Measurements from ENCODE around the gene KRTAP25-1. TPM values are rescaled to one million over a fixed set of nuclear protein-coding genes. Genes with fewer than 3 reads are reported as not detected.

The KRTAP25-1 gene
- total and polyA plus RNA-seq, 5 donors from 2014 or later, result not detected

- no peak overlapping the region for H3K27ac Mint-ChIP-seq
- Histone ChIP-seq H3K4me3 (ENCODE audit: low read depth, low read length) (no peak overlapping the region), H3K9me3 (ENCODE audit: control insufficient read depth in 2 of 2, low read length in 2 of 2) (peaks cover 3 to 8% of the 10 kb centered on the region in 2 experiments), H3K4me1 (ENCODE audit: control insufficient read depth, insufficient read depth, low read length, poor library complexity, severe bottlenecking) (no peaks in the 10 kb centered on the region), H3K27me3 (ENCODE audit: control insufficient read depth, insufficient read depth, low read length) (no peaks in the 10 kb centered on the region), H3K27ac (ENCODE audit: insufficient read depth, low read length, poor library complexity, severe bottlenecking) (no peak overlapping the region), H3K36me3 (ENCODE audit: control insufficient read depth, insufficient read depth, low read length) (no peaks in the 10 kb centered on the region)
- H3K4me3 Mint-ChIP-seq, result no peak overlapping the region
- no peaks in the 10 kb centered on the region for H3K27me3 Mint-ChIP-seq
- H3K4me1 Mint-ChIP-seq, result no peaks in the 10 kb centered on the region
- peaks cover 0 to 4% (median 2%) of the 10 kb centered on the region in 7 donors for H3K9me3 Mint-ChIP-seq
- no peak for DNase-seq
- H3K36me3 Mint-ChIP-seq, result no peaks in the 10 kb centered on the region
- ATAC-seq (ENCODE audit: low read depth in 2 of 2), result no peak
Measured at GRCh38 chr21:30326390-30326789, 37.1 kb upstream of the KRTAP25-1 start.

- H3K9me3 Mint-ChIP-seq, result peaks cover 0 to 6% (median 1%) of the 10 kb centered on the region in 7 donors
- H3K9me3 ChIP-seq (ENCODE audit: control insufficient read depth in 2 of 2, low read length in 2 of 2), result no peaks in the 10 kb centered on the region
- DNase-seq (no peak), ATAC-seq (ENCODE audit: low read depth in 2 of 2) (no peak)
- no peaks in the 10 kb centered on the region for H3K36me3 ChIP-seq (ENCODE audit: control insufficient read depth, insufficient read depth, low read length)
- no peak within 1 kb of the TSS for H3K4me3 Mint-ChIP-seq
- H3K4me3 ChIP-seq (ENCODE audit: low read depth, low read length), result no peak within 1 kb of the TSS
- no peak within 1 kb of the TSS for H3K27ac Mint-ChIP-seq
- no peaks in the 10 kb centered on the region for H3K36me3 Mint-ChIP-seq
- H3K4me1 ChIP-seq (ENCODE audit: control insufficient read depth, insufficient read depth, low read length, poor library complexity, severe bottlenecking), result no peaks in the 10 kb centered on the region
- no peaks in the 10 kb centered on the region for H3K27me3 Mint-ChIP-seq
- no peak within 1 kb of the TSS for H3K27ac ChIP-seq (ENCODE audit: insufficient read depth, low read length, poor library complexity, severe bottlenecking)
- no peaks in the 10 kb centered on the region for H3K4me1 Mint-ChIP-seq
- no peaks in the 10 kb centered on the region for H3K27me3 ChIP-seq (ENCODE audit: control insufficient read depth, insufficient read depth, low read length)
Measured at GRCh38 chr21:30320215-30320614, 30.9 kb upstream of the KRTAP25-1 start, which contains the start of gene KRTAP26-1. TSS of gene KRTAP26-1 (minus strand) at chr21:30320315. CDS start at chr21:30320035, 280 bp downstream.

- DNase-seq (no peak), ATAC-seq (ENCODE audit: low read depth in 2 of 2) (no peak)
- H3K27ac ChIP-seq (ENCODE audit: insufficient read depth, low read length, poor library complexity, severe bottlenecking), result no peak overlapping the region
- H3K4me1 Mint-ChIP-seq, result no peaks in the 10 kb centered on the region
- H3K4me3 Mint-ChIP-seq, result no peak overlapping the region
- no peaks in the 10 kb centered on the region for H3K27me3 ChIP-seq (ENCODE audit: control insufficient read depth, insufficient read depth, low read length)
- H3K9me3 Mint-ChIP-seq, result peaks cover 0 to 6% (median 0%) of the 10 kb centered on the region in 7 donors
- H3K36me3 ChIP-seq (ENCODE audit: control insufficient read depth, insufficient read depth, low read length), result no peaks in the 10 kb centered on the region
- H3K4me1 ChIP-seq (ENCODE audit: control insufficient read depth, insufficient read depth, low read length, poor library complexity, severe bottlenecking), result no peaks in the 10 kb centered on the region
- no peaks in the 10 kb centered on the region for H3K36me3 Mint-ChIP-seq
- no peak overlapping the region for H3K27ac Mint-ChIP-seq
- no peaks in the 10 kb centered on the region for H3K27me3 Mint-ChIP-seq
- no peaks in the 10 kb centered on the region for H3K9me3 ChIP-seq (ENCODE audit: control insufficient read depth in 2 of 2, low read length in 2 of 2)
- no peak overlapping the region for H3K4me3 ChIP-seq (ENCODE audit: low read depth, low read length)
Measured at GRCh38 chr21:30315701-30316100, 26.4 kb upstream of the KRTAP25-1 start.

- H3K4me1 Mint-ChIP-seq, result no peaks in the 10 kb centered on the region
- no peaks in the 10 kb centered on the region for H3K36me3 ChIP-seq (ENCODE audit: control insufficient read depth, insufficient read depth, low read length)
- H3K4me3 ChIP-seq (ENCODE audit: low read depth, low read length), result no peak overlapping the region
- H3K9me3 ChIP-seq (ENCODE audit: control insufficient read depth in 2 of 2, low read length in 2 of 2), result no peaks in the 10 kb centered on the region
- no peaks in the 10 kb centered on the region for H3K4me1 ChIP-seq (ENCODE audit: control insufficient read depth, insufficient read depth, low read length, poor library complexity, severe bottlenecking)
- no peaks in the 10 kb centered on the region for H3K27me3 ChIP-seq (ENCODE audit: control insufficient read depth, insufficient read depth, low read length)
- no peaks in the 10 kb centered on the region for H3K36me3 Mint-ChIP-seq
- ATAC-seq (ENCODE audit: low read depth in 2 of 2) (no peak), DNase-seq (no peak)
- H3K27ac ChIP-seq (ENCODE audit: insufficient read depth, low read length, poor library complexity, severe bottlenecking), result no peak overlapping the region
- no peaks in the 10 kb centered on the region for H3K27me3 Mint-ChIP-seq
- H3K27ac Mint-ChIP-seq, result no peak overlapping the region
- H3K4me3 Mint-ChIP-seq, result no peak overlapping the region
- peaks cover 0 to 8% (median 2%) of the 10 kb centered on the region in 7 donors for H3K9me3 Mint-ChIP-seq
Measured at GRCh38 chr21:30306884-30307283, 17.6 kb upstream of the KRTAP25-1 start.

- Mint-ChIP-seq H3K27me3 (no peaks in the 10 kb centered on the region), H3K27ac (no peak overlapping the region), H3K9me3 (peaks cover 2 to 19% (median 6%) of the 10 kb centered on the region in 7 donors), H3K4me1 (no peaks in the 10 kb centered on the region), H3K36me3 (no peaks in the 10 kb centered on the region), H3K4me3 (no peak overlapping the region)
- Histone ChIP-seq H3K4me1 (ENCODE audit: control insufficient read depth, insufficient read depth, low read length, poor library complexity, severe bottlenecking) (no peaks in the 10 kb centered on the region), H3K9me3 (ENCODE audit: control insufficient read depth in 2 of 2, low read length in 2 of 2) (no peaks in the 10 kb centered on the region), H3K27me3 (ENCODE audit: control insufficient read depth, insufficient read depth, low read length) (no peaks in the 10 kb centered on the region), H3K27ac (ENCODE audit: insufficient read depth, low read length, poor library complexity, severe bottlenecking) (no peak overlapping the region), H3K4me3 (ENCODE audit: low read depth, low read length) (no peak overlapping the region), H3K36me3 (ENCODE audit: control insufficient read depth, insufficient read depth, low read length) (no peaks in the 10 kb centered on the region)
- DNase-seq (no peak), ATAC-seq (ENCODE audit: low read depth in 2 of 2) (no peak)
Measured at GRCh38 chr21:30305136-30305535, 15.8 kb upstream of the KRTAP25-1 start.

GRCh38 chr21:30282850-30283249 lies 6.5 kb downstream of the KRTAP25-1 start, which contains the start of gene KRTAP24-1:
TSS of gene KRTAP24-1 (minus strand) at chr21:30282950. CDS start at chr21:30282932, 18 bp downstream.
- ATAC-seq (ENCODE audit: low read depth in 2 of 2) (no peak), DNase-seq (no peak)
- H3K36me3 ChIP-seq (ENCODE audit: control insufficient read depth, insufficient read depth, low read length), result no peaks in the 10 kb centered on the region
- Mint-ChIP-seq H3K27me3 (peaks cover 4% of the 10 kb centered on the region), H3K4me3 (no peak within 1 kb of the TSS), H3K4me1 (no peaks in the 10 kb centered on the region), H3K27ac (no peak within 1 kb of the TSS), H3K9me3 (peaks cover 0 to 1% (median 0%) of the 10 kb centered on the region in 7 donors), H3K36me3 (no peaks in the 10 kb centered on the region)
- no peak within 1 kb of the TSS for H3K4me3 ChIP-seq (ENCODE audit: low read depth, low read length)
- no peaks in the 10 kb centered on the region for H3K9me3 ChIP-seq (ENCODE audit: control insufficient read depth in 2 of 2, low read length in 2 of 2)
- H3K27me3 ChIP-seq (ENCODE audit: control insufficient read depth, insufficient read depth, low read length), result no peaks in the 10 kb centered on the region
- H3K4me1 ChIP-seq (ENCODE audit: control insufficient read depth, insufficient read depth, low read length, poor library complexity, severe bottlenecking), result no peaks in the 10 kb centered on the region
- no peak within 1 kb of the TSS for H3K27ac ChIP-seq (ENCODE audit: insufficient read depth, low read length, poor library complexity, severe bottlenecking)

GRCh38 chr21:30271611-30272010 lies 17.7 kb downstream of the KRTAP25-1 start:
- Mint-ChIP-seq H3K4me1 (no peaks in the 10 kb centered on the region), H3K4me3 (no peak overlapping the region), H3K9me3 (peaks cover 0 to 3% (median 0%) of the 10 kb centered on the region in 7 donors), H3K36me3 (no peaks in the 10 kb centered on the region), H3K27me3 (no peaks in the 10 kb centered on the region), H3K27ac (no peak overlapping the region)
- Histone ChIP-seq H3K4me3 (ENCODE audit: low read depth, low read length) (no peak overlapping the region), H3K27me3 (ENCODE audit: control insufficient read depth, insufficient read depth, low read length) (no peaks in the 10 kb centered on the region), H3K36me3 (ENCODE audit: control insufficient read depth, insufficient read depth, low read length) (no peaks in the 10 kb centered on the region), H3K27ac (ENCODE audit: insufficient read depth, low read length, poor library complexity, severe bottlenecking) (no peak overlapping the region), H3K9me3 (ENCODE audit: control insufficient read depth in 2 of 2, low read length in 2 of 2) (no peaks in the 10 kb centered on the region), H3K4me1 (ENCODE audit: control insufficient read depth, insufficient read depth, low read length, poor library complexity, severe bottlenecking) (no peaks in the 10 kb centered on the region)
- DNase-seq, result no peak
- ATAC-seq (ENCODE audit: low read depth in 2 of 2), result no peak

GRCh38 chr21:30271156-30271555 lies 18.2 kb downstream of the KRTAP25-1 start:
- no peak overlapping the region for H3K4me3 ChIP-seq (ENCODE audit: low read depth, low read length)
- ATAC-seq (ENCODE audit: low read depth in 2 of 2), result no peak

More at GRCh38 chr21:30271156-30271555, 18.2 kb downstream of the KRTAP25-1 start:
- Mint-ChIP-seq H3K36me3 (no peaks in the 10 kb centered on the region), H3K4me1 (no peaks in the 10 kb centered on the region), H3K27ac (no peak overlapping the region), H3K4me3 (no peak overlapping the region), H3K9me3 (peaks cover 0 to 3% (median 0%) of the 10 kb centered on the region in 7 donors), H3K27me3 (no peaks in the 10 kb centered on the region)
- Histone ChIP-seq H3K4me1 (ENCODE audit: control insufficient read depth, insufficient read depth, low read length, poor library complexity, severe bottlenecking) (no peaks in the 10 kb centered on the region), H3K27me3 (ENCODE audit: control insufficient read depth, insufficient read depth, low read length) (no peaks in the 10 kb centered on the region), H3K9me3 (ENCODE audit: control insufficient read depth in 2 of 2, low read length in 2 of 2) (no peaks in the 10 kb centered on the region), H3K36me3 (ENCODE audit: control insufficient read depth, insufficient read depth, low read length) (no peaks in the 10 kb centered on the region), H3K27ac (ENCODE audit: insufficient read depth, low read length, poor library complexity, severe bottlenecking) (no peak overlapping the region)
- DNase-seq, result no peak

All from CD4-positive, CD25-positive, alpha-beta regulatory T cell (primary cell).